Activated B cell treated with CpG ODN at 0.5 μM for 24 hours (primary cell): ENCODE data around the gene CAT. TPM values are rescaled to one million over a fixed set of nuclear protein-coding genes. Genes with fewer than 3 reads are reported as not detected.

Experiments used
- ATAC-seq: fragments of 200-7000 bp; cut with Tn5 transposase; one replicate; pipeline ENCODE4 v1.10.0; 2021; ENCODE audit warnings: low read depth, mild to moderate bottlenecking, moderate library complexity
- CTCF ChIA-PET: fragments of 350-600 bp; sonication (Branson Sonifier 250); formaldehyde crosslinking; loops from one replicate; lab custom pipeline; 2021; ENCODE audit warnings: antibody characterized with exemption; lab: Charles Lee
- POLR2A ChIA-PET: fragments of 350-600 bp; sonication (Branson Sonifier 250); formaldehyde crosslinking; loops from one replicate; lab custom pipeline; 2021; ENCODE audit warnings: antibody characterized with exemption; lab: Charles Lee
- DNase-seq: peaks from one replicate; pipeline ENCODE4 v3.0.0; 2022
- H3K27ac Mint-ChIP-seq: one replicate; pipeline ENCODE4 v1.8.0; 2020; ENCODE audit warnings: mixed read lengths
- H3K27me3 Mint-ChIP-seq: one replicate; pipeline ENCODE4 v1.8.0; 2021; ENCODE audit warnings: mixed read lengths
- H3K36me3 Mint-ChIP-seq: one replicate; pipeline ENCODE4 v1.8.0; 2021; ENCODE audit warnings: low read depth, mixed read lengths
- H3K4me1 Mint-ChIP-seq: one replicate; pipeline ENCODE4 v1.8.0; 2021; ENCODE audit warnings: mixed read lengths
- H3K4me3 Mint-ChIP-seq: one replicate; pipeline ENCODE4 v1.8.0; 2020; ENCODE audit warnings: mild to moderate bottlenecking, mixed read lengths
- H3K9me3 Mint-ChIP-seq: one replicate; pipeline ENCODE4 v1.8.0; 2020; ENCODE audit warnings: mixed read lengths
- CTCF ChIP-seq: fragments of 200-600 bp; IDR thresholded peaks from one replicate; pipeline ENCODE4 v1.8.0; 2022; ENCODE audit warnings: antibody characterized with exemption, mild to moderate bottlenecking
- intact Hi-C: fragments of 100-400 bp; cut with micrococcal nuclease; formaldehyde crosslinking; loops from one replicate; pipeline ENCODE4 v1.15.1; 2024
- total RNA-seq: library from RNA; stranded (reverse); gene quantifications from 2 replicates; pipeline ENCODE4 v1.2.3, GENCODE V29; 2022

The CAT gene
- total RNA-seq, 1 donor from 2014 or later: 81.2 TPM

DNA sequence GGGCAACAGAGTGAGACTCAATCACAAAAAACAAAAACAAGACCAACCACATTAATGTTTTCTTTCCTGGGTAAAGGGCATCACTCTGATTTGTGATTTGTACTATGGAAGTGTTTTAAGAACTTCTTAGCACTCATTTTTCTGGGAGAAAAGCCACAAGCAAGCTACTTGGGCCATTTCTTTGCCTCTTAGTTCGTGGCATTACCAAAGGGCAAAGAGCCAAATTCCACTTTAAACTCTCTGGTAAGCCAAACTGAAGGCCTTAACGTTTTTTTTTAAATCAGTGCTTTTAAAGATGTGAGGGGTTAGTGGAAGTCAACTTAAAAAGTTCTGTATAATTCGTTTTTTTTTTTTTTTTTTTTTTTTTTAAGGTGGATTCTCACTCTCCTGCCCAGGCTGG lies 36.9 kb downstream of the CAT start:
- Mint-ChIP-seq H3K9me3 (no peaks in the 10 kb centered on the region), H3K27me3 (no peaks in the 10 kb centered on the region), H3K36me3 (peaks cover 36% of the 10 kb centered on the region), H3K4me1 (no peaks in the 10 kb centered on the region), H3K4me3 (no peak overlapping the region), H3K27ac (no peak overlapping the region)
- TF ChIP-seq CTCF: no peak
- no peak for DNase-seq
- CTCF ChIA-PET: no interaction called here
- ATAC-seq: no peak
- POLR2A ChIA-PET: no interaction called here
- intact Hi-C loops: no loop called here

- ChIA-PET CTCF (no interaction called here), POLR2A (no interaction called here)
- no peak for TF ChIP-seq CTCF
- intact Hi-C loops: no loop called here
- no peak overlapping the region for H3K4me3 Mint-ChIP-seq
- H3K27me3 Mint-ChIP-seq: peaks cover 4% of the 10 kb centered on the region
- ATAC-seq: no peak
- DNase-seq: no peak
- no peaks in the 10 kb centered on the region for H3K9me3 Mint-ChIP-seq
- H3K4me1 Mint-ChIP-seq: no peaks in the 10 kb centered on the region
- H3K27ac Mint-ChIP-seq: no peak overlapping the region
- H3K36me3 Mint-ChIP-seq: peaks cover 26% of the 10 kb centered on the region
These were observed 38.1 kb downstream of the CAT start for GRCh38 chr11:34476849-34477248.

DNA sequence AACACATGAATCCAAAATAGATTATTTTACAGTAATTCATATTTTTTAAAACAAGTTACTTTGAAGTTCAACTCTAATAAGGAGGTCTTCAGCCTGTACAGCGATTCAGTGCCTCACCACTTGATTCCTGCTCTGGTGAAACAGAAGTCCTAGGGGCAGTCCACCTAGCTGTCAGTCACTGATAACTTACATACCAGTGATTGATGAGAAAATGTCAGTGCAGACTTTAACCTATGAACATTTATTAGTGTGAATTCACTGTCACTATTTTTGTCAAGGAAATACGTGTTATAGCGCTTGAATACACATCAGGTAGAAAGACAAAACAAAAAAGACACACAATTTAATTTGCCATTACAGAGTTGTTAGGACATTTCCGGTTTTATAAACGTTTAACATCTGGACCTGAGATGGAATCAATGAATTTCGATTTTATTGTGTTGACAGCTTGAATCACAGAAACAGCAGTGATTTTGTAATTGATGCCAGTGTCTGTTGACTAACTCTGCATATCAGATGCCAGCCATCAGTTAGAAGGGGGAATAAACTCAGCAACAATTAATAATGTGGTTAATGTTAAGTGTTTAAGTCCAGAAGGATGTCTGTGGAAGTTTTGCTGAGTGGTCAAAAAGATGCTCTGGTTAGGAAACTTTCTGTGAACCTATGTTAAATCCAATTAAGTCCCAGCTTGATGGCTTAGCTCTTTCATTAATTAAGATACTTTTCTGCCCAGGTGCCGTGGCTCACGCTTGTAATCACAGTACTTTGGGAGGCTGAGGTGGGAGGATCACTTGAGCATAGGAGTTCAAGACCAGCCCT lies 40.3 kb downstream of the CAT start:
- Mint-ChIP-seq H3K27ac (no peak overlapping the region), H3K36me3 (peaks cover 4% of the 10 kb centered on the region), H3K9me3 (no peaks in the 10 kb centered on the region), H3K27me3 (peaks cover 5% of the 10 kb centered on the region), H3K4me1 (no peaks in the 10 kb centered on the region), H3K4me3 (no peak overlapping the region)
- POLR2A ChIA-PET: no interaction called here
- intact Hi-C loops: no loop called here
- ATAC-seq (no peak), DNase-seq (no peak)
- TF ChIP-seq CTCF: no peak
- CTCF ChIA-PET: no interaction called here

DNA sequence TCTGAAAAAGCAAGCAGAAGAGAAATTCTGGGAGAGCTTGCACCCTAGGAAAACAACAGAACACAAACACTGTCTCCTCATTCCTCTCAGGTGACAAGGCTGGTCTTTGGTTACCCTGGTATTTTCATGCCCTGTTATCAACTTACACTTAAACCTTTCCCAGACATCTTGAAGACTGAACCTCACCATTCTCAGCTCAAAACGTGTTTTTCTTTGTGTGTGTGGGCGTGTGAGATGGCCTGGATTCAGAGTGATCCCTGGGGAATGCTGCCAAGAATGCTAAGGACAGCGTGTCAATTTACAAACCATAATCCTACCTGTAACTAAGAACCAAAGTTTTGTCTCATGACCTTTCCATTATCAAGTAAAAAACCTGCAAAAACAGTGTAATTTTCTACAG lies 41.6 kb downstream of the CAT start:
- H3K27ac Mint-ChIP-seq: no peak overlapping the region
- ChIA-PET POLR2A (no interaction called here), CTCF (interaction anchor here (0.9 kb wide), 1 partner anchor 913 kb away, joined by 3 read pairs; no protein-coding TSS in a partner anchor)
- no peaks in the 10 kb centered on the region for H3K36me3 Mint-ChIP-seq
- no peaks in the 10 kb centered on the region for H3K9me3 Mint-ChIP-seq
- no peak overlapping the region for H3K4me3 Mint-ChIP-seq
- H3K4me1 Mint-ChIP-seq: no peaks in the 10 kb centered on the region
- H3K27me3 Mint-ChIP-seq: peaks cover 5% of the 10 kb centered on the region
- TF ChIP-seq CTCF: no peak
- no peak for ATAC-seq
- intact Hi-C loops: no loop called here
- DNase-seq: no peak

DNA sequence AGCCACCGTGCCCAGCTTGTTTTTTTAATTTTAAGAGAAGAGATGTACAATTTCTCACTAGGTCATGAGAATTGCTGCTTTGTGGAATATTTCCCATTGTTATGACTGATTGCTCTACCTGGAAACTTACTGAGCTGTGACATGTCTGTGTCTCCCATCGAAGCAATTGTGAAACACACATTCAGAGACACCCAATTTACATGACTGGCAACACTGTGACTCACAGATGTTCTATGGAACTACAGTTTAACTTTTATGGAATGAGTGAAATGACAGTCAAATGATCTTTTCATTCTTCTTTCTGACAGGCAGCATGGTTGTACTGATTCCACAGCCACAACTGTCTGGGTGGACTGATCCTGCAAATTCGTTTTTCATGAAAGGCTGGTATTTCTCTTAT lies 42.6 kb downstream of the CAT start:
- peaks cover 5% of the 10 kb centered on the region for H3K27me3 Mint-ChIP-seq
- ChIA-PET CTCF (interaction anchor here (1.0 kb wide), 1 partner anchor 31 kb away, joined by 3 read pairs; no protein-coding TSS in a partner anchor), POLR2A (no interaction called here)
- no peak overlapping the region for H3K27ac Mint-ChIP-seq
- intact Hi-C loops: no loop called here
- H3K4me1 Mint-ChIP-seq: no peaks in the 10 kb centered on the region
- DNase-seq (no peak), ATAC-seq (no peak)
- no peak for TF ChIP-seq CTCF
- H3K9me3 Mint-ChIP-seq: no peaks in the 10 kb centered on the region
- H3K36me3 Mint-ChIP-seq: no peaks in the 10 kb centered on the region
- H3K4me3 Mint-ChIP-seq: no peak overlapping the region
